Retinal pigment epithelial cell (primary cell): ENCODE measurements around the gene OOSP4B.
"Not testable (repeated sequence)": the region's sequence is repeated elsewhere in the genome, so short reads cannot be mapped to it uniquely, and the experiment has no call there.

Experiments
- DNase-seq: peaks from one replicate; pipeline ENCODE4 v3.0.0-alpha.2; 2010; ENCODE audit warnings: low read depth
- H3K4me3 ChIP-seq: 2 replicates; pipeline ENCODE4 v1.5.1; 2011; ENCODE audit warnings: mild to moderate bottlenecking, low read length, control low read depth, moderate library complexity
- CTCF ChIP-seq: conservative IDR thresholded peaks from 2 replicates; pipeline ENCODE4 v1.5.1; 2011; ENCODE audit warnings: low read depth, low read length, control low read depth, inconsistent platforms

OOSP4B gene

GRCh38 chr11:60016881-60017280 is at the start of gene OOSP4B:
TSS of gene OOSP4B (plus strand) at chr11:60017181.
- TF ChIP-seq CTCF: no peak
- no peak for DNase-seq

DNA sequence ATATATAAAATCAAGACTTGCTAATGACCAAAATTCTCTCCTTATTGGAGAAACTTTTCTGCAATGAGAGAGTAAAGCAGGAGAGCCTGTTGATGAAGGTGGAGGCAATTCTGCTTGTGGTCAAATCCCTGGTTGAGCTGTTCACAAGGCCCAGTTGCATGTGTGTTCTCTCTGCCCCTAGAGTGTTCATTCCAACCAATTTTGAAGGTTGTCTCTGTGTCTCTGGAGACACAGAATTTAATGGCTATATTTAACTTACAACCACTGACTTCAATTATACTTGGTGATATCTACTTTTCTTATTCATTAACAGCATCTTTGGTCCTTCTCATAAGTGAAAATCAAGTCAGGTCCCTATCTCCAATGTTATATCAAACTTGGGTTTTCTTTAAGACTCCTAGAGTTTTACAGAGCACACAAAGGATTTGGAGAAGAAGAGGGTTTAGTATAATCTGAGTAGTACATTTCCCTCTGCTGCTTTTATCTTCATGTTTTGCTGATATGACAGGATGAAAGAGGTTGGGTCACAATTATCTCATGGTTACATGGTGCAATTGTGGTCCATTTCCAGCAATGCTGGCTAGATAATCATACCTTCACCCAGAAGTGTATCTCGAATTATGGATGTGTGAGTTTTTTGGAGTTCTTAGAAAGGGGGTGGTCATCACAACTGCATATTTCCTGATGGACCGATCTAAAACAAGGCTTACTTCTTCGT is 49.1 kb upstream of the OOSP4B start:
- no peak overlapping the region for H3K4me3 ChIP-seq
- no peak for DNase-seq
- TF ChIP-seq CTCF: no peak

More at GRCh38 chr11:60016881-60017280, at the start of gene OOSP4B:
- no peak within 1 kb of the TSS for H3K4me3 ChIP-seq

DNA sequence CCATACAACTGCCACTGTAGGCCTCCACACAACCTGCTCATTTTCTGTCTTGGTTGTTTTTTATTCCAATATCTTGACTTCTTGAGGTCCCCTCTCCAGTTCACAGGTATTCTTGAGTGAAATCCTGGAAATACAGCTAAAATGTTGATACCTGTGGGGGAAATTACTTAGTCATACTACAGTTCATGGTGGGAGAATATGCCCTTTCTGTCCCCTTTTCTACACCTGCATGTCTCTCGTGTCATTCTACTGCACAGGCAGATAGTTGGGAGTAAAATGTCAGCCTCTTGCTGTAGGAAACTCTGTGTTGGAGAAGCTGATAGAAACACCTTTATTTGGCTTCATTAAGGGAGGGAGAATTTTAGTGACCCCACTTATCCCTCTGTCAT is 48.6 kb upstream of the OOSP4B start:
- no peak for TF ChIP-seq CTCF

DNA sequence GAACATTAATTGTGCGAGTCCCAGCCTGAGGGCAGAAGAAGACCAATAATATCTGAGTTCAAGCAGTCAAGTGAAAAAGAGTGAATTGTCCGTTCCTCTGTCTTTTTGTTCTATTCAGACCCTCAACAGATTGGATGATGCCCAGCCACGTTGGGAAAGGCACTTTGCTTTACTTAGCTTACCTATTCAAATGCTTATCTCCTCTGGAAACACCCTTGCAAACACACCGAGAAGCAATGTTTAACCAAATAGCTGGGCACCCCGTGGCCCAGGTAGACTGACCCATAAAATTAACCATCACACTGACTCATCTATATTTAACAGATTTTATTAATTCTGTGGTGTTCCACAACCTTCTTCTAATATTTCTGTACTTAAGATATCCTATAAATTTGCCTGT is 43.9 kb upstream of the OOSP4B start:
- DNase-seq: no peak
- TF ChIP-seq CTCF: no peak
- no peak overlapping the region for H3K4me3 ChIP-seq

More for the DNA sequence above, 48.6 kb upstream of the OOSP4B start:
- no peak for DNase-seq
- H3K4me3 ChIP-seq: no peak overlapping the region

DNA sequence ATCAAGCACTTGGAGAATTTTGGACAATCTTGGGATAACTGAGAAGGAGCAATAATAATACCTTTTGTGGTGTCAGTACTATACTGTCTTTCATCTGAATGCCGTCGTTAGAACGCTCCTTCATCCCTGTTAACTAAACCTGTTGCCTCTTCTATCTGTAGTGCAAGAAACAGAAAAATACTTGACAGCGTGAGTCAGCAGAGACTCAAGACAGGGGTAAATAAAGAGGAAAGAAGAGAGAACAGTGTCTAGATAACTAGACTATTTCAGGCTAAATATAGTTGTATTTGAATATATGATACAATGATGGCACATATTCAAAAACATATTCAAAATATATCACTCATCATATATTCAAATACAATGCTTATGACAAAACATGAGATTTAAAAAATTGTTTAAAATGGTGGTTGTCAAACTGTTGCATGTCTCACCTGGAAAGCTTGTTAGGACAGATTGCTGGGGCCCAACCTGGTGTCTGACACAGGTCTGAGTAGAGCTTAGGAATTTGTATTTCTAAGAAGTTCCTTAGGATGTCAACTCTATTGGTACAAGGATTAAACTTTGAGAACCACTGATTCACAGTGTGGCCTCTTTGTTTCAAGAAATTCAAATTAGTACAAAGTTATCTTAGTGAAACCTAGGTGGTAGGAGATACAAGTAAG is 35.7 kb upstream of the OOSP4B start:
- no peak overlapping the region for H3K4me3 ChIP-seq
- DNase-seq: no peak
- TF ChIP-seq CTCF: no peak

- H3K4me3 ChIP-seq, DNase-seq: not testable (repeated sequence)
These were observed 34.9 kb upstream of the OOSP4B start for GRCh38 chr11:59982037-59982436.

GRCh38 chr11:59983212-59983611 is 33.8 kb upstream of the OOSP4B start:
- TF ChIP-seq CTCF: no peak
- no peak for DNase-seq
- no peak overlapping the region for H3K4me3 ChIP-seq
